Neural progenitor cell (in vitro differentiated cells): ENCODE data around the gene UBE2F. TPM values are rescaled to one million over a fixed set of nuclear protein-coding genes. Genes with fewer than 3 reads are reported as not detected.

Source experiments
- DNase-seq: peaks from one replicate; pipeline ENCODE4 v3.0.0-alpha.2; 2016; ENCODE audit warnings: low spot score
- H2AFZ ChIP-seq: fragments of 200-600 bp; sonication (generic); replicated peaks from 2 replicates; pipeline ENCODE4 v1.6.1; 2016; ENCODE audit warnings: antibody characterized with exemption
- H3F3A ChIP-seq: fragments of 200-600 bp; sonication (generic); 2 replicates; pipeline ENCODE4 v1.6.1; 2016; ENCODE audit warnings: antibody characterized with exemption, low read depth
- H3K27ac ChIP-seq: fragments of 200-600 bp; sonication (generic); 2 replicates; pipeline ENCODE4 v1.5.1; 2016; ENCODE audit warnings: mild to moderate bottlenecking
- H3K27me3 ChIP-seq: fragments of 200-600 bp; sonication (generic); 2 replicates; pipeline ENCODE4 v1.6.1; 2016; ENCODE audit warnings: mild to moderate bottlenecking, moderate library complexity
- H3K36me3 ChIP-seq: fragments of 200-600 bp; sonication (generic); 2 replicates; pipeline ENCODE4 v1.5.1; 2016
- H3K4me1 ChIP-seq: fragments of 200-600 bp; sonication (generic); 2 replicates; pipeline ENCODE4 v1.6.1; 2016; ENCODE audit warnings: mixed run types
- H3K4me2 ChIP-seq: fragments of 200-600 bp; sonication (generic); 2 replicates; pipeline ENCODE4 v1.6.1; 2016
- H3K4me3 ChIP-seq: fragments of 200-600 bp; sonication (generic); 2 replicates; pipeline ENCODE4 v1.5.1; 2016
- H3K79me2 ChIP-seq: fragments of 200-600 bp; sonication (generic); 2 replicates; pipeline ENCODE4 v1.6.1; 2016; ENCODE audit warnings: low read depth
- H3K9ac ChIP-seq: fragments of 200-600 bp; sonication (generic); 2 replicates; pipeline ENCODE4 v1.6.1; 2016
- H3K9me3 ChIP-seq: fragments of 200-600 bp; sonication (generic); 2 replicates; pipeline ENCODE4 v1.5.1; 2016; ENCODE audit warnings: low read depth
- H4K20me1 ChIP-seq: fragments of 200-600 bp; sonication (generic); 2 replicates; pipeline ENCODE4 v1.6.1; 2016; ENCODE audit warnings: low read depth
- H3K27ac Mint-ChIP-seq: 3 replicates; pipeline ENCODE4 v1.8.0; 2021; ENCODE audit warnings: mixed read lengths
- H3K27me3 Mint-ChIP-seq: 2 replicates; pipeline ENCODE4 v1.8.0; 2022; ENCODE audit warnings: low read depth, mild to moderate bottlenecking, inconsistent platforms, moderate library complexity, mixed read lengths; ENCODE audit not compliant: insufficient read depth
- H3K36me3 Mint-ChIP-seq: 3 replicates; pipeline ENCODE4 v1.8.0; 2021; ENCODE audit warnings: mixed read lengths
- H3K4me1 Mint-ChIP-seq: 3 replicates; pipeline ENCODE4 v1.8.0; 2021; ENCODE audit warnings: mixed read lengths
- H3K4me3 Mint-ChIP-seq: 3 replicates; pipeline ENCODE4 v1.8.0; 2021; ENCODE audit warnings: mild to moderate bottlenecking, moderate library complexity, mixed read lengths
- H3K9me3 Mint-ChIP-seq: 3 replicates; pipeline ENCODE4 v1.8.0; 2020; ENCODE audit warnings: mixed read lengths
- EZH2 ChIP-seq: fragments of 200-600 bp; sonication (generic); IDR thresholded peaks from 2 replicates; pipeline ENCODE4 v1.6.1; 2017; ENCODE audit warnings: antibody characterized with exemption, mild to moderate bottlenecking, moderate library complexity
- EZH2phosphoT487 ChIP-seq: fragments of 200-600 bp; sonication (generic); IDR thresholded peaks from 2 replicates; pipeline ENCODE4 v1.6.1; 2017; ENCODE audit warnings: antibody characterized with exemption
- total RNA-seq: library from RNA; depleted of rRNA; stranded (reverse); fragments of >200 nt; gene quantifications from 2 replicates; pipeline ENCODE4 v1.2.3, GENCODE V29; 2015; ENCODE audit warnings: low replicate concordance
- TF ChIP-seq, protein P1 (sequence below): fragments of 200-600 bp; sonication (generic); IDR thresholded peaks from 2 replicates; pipeline ENCODE4 v1.5.1; 2017; ENCODE audit warnings: antibody characterized with exemption, mild to moderate bottlenecking

Gene UBE2F
- total RNA-seq, 1 donor from 2014 or later: 77.4 TPM

GRCh38 chr2:238079874-238080327 lies 113.1 kb downstream of the UBE2F start:
- Histone ChIP-seq H3K27me3 (no peaks in the 10 kb centered on the region), H3K9me3 (no peaks in the 10 kb centered on the region), H3F3A (no peaks in the 10 kb centered on the region), H3K27ac (no peak overlapping the region), H3K4me1 (no peaks in the 10 kb centered on the region), H3K4me3 (no peak overlapping the region), H3K36me3 (peaks cover 7% of the 10 kb centered on the region), H3K4me2 (no peak overlapping the region), H3K9ac (no peak overlapping the region), H4K20me1 (no peaks in the 10 kb centered on the region), H2AFZ (no peak overlapping the region), H3K79me2 (peaks cover 12% of the 10 kb centered on the region)
- Mint-ChIP-seq H3K27me3 (peaks cover 5% of the 10 kb centered on the region), H3K4me3 (no peak overlapping the region), H3K4me1 (no peaks in the 10 kb centered on the region), H3K9me3 (peaks cover 4% of the 10 kb centered on the region), H3K36me3 (peaks cover 53% of the 10 kb centered on the region), H3K27ac (no peak overlapping the region)
- no peak for DNase-seq
- no peak for TF ChIP-seq EZH2phosphoT487
- TF ChIP-seq EZH2: no peak
- TF ChIP-seq, protein P1, sequence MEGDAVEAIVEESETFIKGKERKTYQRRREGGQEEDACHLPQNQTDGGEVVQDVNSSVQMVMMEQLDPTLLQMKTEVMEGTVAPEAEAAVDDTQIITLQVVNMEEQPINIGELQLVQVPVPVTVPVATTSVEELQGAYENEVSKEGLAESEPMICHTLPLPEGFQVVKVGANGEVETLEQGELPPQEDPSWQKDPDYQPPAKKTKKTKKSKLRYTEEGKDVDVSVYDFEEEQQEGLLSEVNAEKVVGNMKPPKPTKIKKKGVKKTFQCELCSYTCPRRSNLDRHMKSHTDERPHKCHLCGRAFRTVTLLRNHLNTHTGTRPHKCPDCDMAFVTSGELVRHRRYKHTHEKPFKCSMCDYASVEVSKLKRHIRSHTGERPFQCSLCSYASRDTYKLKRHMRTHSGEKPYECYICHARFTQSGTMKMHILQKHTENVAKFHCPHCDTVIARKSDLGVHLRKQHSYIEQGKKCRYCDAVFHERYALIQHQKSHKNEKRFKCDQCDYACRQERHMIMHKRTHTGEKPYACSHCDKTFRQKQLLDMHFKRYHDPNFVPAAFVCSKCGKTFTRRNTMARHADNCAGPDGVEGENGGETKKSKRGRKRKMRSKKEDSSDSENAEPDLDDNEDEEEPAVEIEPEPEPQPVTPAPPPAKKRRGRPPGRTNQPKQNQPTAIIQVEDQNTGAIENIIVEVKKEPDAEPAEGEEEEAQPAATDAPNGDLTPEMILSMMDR: no peak

- Histone ChIP-seq H3K36me3 (peaks cover 7% of the 10 kb centered on the region), H3K4me1 (no peaks in the 10 kb centered on the region), H2AFZ (no peak overlapping the region), H3K9me3 (no peaks in the 10 kb centered on the region), H3K4me3 (no peak overlapping the region), H3K27ac (no peak overlapping the region), H3K27me3 (no peaks in the 10 kb centered on the region), H3K4me2 (no peak overlapping the region), H3F3A (no peaks in the 10 kb centered on the region), H3K79me2 (peaks cover 7% of the 10 kb centered on the region), H3K9ac (no peak overlapping the region), H4K20me1 (no peaks in the 10 kb centered on the region)
- no peak overlapping the region for H3K4me3 Mint-ChIP-seq
- peaks cover 4% of the 10 kb centered on the region for H3K9me3 Mint-ChIP-seq
- no peaks in the 10 kb centered on the region for H3K4me1 Mint-ChIP-seq
- H3K27ac Mint-ChIP-seq: no peak overlapping the region
- H3K36me3 Mint-ChIP-seq: peaks cover 50% of the 10 kb centered on the region
- TF ChIP-seq EZH2 (no peak), EZH2phosphoT487 (no peak)
- TF ChIP-seq, protein P1: no peak
- peaks cover 5% of the 10 kb centered on the region for H3K27me3 Mint-ChIP-seq
- no peak for DNase-seq
Measured at GRCh38 chr2:238080518-238080917, 113.7 kb downstream of the UBE2F start.

DNA sequence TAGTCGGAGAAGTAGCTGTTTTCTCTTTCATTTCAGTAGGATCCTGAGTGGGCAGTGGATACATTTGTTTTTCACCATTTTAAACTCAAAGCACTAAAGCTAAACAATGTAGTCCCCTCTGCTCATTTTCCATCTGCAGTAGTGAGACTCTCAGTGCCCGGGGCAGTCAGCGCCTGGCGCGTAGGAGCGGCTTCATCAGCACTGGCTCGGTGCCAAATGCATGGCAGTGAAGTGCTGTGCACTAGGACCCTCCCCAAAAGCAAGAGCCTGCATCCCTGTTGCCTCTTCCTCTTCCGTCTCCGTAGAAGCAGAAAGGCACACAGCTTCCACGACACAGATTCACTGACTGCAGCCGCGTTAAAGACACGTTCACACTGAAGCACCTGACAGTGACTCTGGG lies 114.3 kb downstream of the UBE2F start:
- Histone ChIP-seq H3K27ac (no peak overlapping the region), H3K79me2 (peaks cover 5% of the 10 kb centered on the region), H3F3A (no peaks in the 10 kb centered on the region), H3K4me3 (no peak overlapping the region), H4K20me1 (no peaks in the 10 kb centered on the region), H3K4me2 (no peak overlapping the region), H3K4me1 (no peaks in the 10 kb centered on the region), H2AFZ (no peak overlapping the region), H3K9ac (no peak overlapping the region), H3K27me3 (no peaks in the 10 kb centered on the region), H3K36me3 (peaks cover 7% of the 10 kb centered on the region), H3K9me3 (no peaks in the 10 kb centered on the region)
- Mint-ChIP-seq H3K27ac (no peak overlapping the region), H3K4me1 (no peaks in the 10 kb centered on the region), H3K27me3 (peaks cover 5% of the 10 kb centered on the region), H3K36me3 (peaks cover 51% of the 10 kb centered on the region), H3K4me3 (no peak overlapping the region), H3K9me3 (peaks cover 4% of the 10 kb centered on the region)
- no peak for DNase-seq
- TF ChIP-seq, protein P1: no peak
- TF ChIP-seq EZH2 (no peak), EZH2phosphoT487 (no peak)
